IMR-90 (cell line): ENCODE measurements around the gene HOXD10. TPM values are rescaled to one million over a fixed set of nuclear protein-coding genes. Genes with fewer than 3 reads are reported as not detected.

ENCODE experiments used
- ATAC-seq: fragments of 200-7000 bp; cut with Tn5 transposase; 2 replicates; pipeline ENCODE4 v1.9.1; 2020; ENCODE audit warnings: low read depth, mild to moderate bottlenecking, moderate library complexity
- BruUV-seq: library from RNA; stranded (reverse); fragments of 400-500 nt; replicated peaks from 2 replicates; lab custom pipeline; 2021; lab: Mats Ljungman, UMichigan
- CTCF ChIA-PET: fragments of 300-600 bp; formaldehyde crosslinking; extraction: SDS; loops from one replicate; lab custom pipeline; 2021; ENCODE audit warnings: antibody characterized with exemption; lab: Yijun Ruan, JAX
- POLR2A ChIA-PET: fragments of 300-600 bp; sonication (Branson Sonifier 250); formaldehyde crosslinking; loops from one replicate; lab custom pipeline; 2022; ENCODE audit warnings: antibody characterized with exemption; ENCODE audit not compliant: unreplicated experiment; lab: Charles Lee
- DNase-seq: peaks from one replicate; pipeline ENCODE4 v3.0.0; 2013
- H2AFZ ChIP-seq: replicated peaks from 2 replicates; pipeline ENCODE3; 2013; ENCODE audit warnings: low read length, mild to moderate bottlenecking; ENCODE audit not compliant: poor library complexity
- H2AK5ac ChIP-seq: 2 replicates; pipeline ENCODE4 v1.6.1; 2013; ENCODE audit warnings: low read depth, low read length, inconsistent platforms
- H2AK9ac ChIP-seq: replicated peaks from 2 replicates; pipeline ENCODE3; 2013; ENCODE audit warnings: mild to moderate bottlenecking, low read depth, low read length, moderate library complexity; ENCODE audit not compliant: poor library complexity
- H2BK120ac ChIP-seq: 2 replicates; pipeline ENCODE4 v1.6.1; 2013; ENCODE audit warnings: low read depth, low read length, inconsistent platforms
- H2BK15ac ChIP-seq: 3 replicates; pipeline ENCODE4 v1.6.1; 2013; ENCODE audit warnings: low read depth, low read length, inconsistent platforms
- H2BK20ac ChIP-seq: 2 replicates; pipeline ENCODE4 v1.6.1; 2013; ENCODE audit warnings: low read depth, mild to moderate bottlenecking, inconsistent platforms, low read length, moderate library complexity
- H2BK5ac ChIP-seq: 2 replicates; pipeline ENCODE4 v1.6.1; 2013; ENCODE audit warnings: mild to moderate bottlenecking, low read depth, low read length, inconsistent platforms; ENCODE audit not compliant: poor library complexity, severe bottlenecking
- H3K14ac ChIP-seq: replicated peaks from 2 replicates; pipeline ENCODE4 v1.6.1; 2013; ENCODE audit warnings: low read depth, low read length, inconsistent platforms
- H3K18ac ChIP-seq: 2 replicates; pipeline ENCODE4 v1.6.1; 2013; ENCODE audit warnings: low read depth, low read length, control low read depth
- H3K23ac ChIP-seq: 2 replicates; pipeline ENCODE4 v1.6.1; 2013; ENCODE audit warnings: low read depth, low read length, inconsistent platforms
- H3K27ac ChIP-seq: 2 replicates; pipeline ENCODE4 v1.5.1; 2013; ENCODE audit warnings: mild to moderate bottlenecking, control low read depth, low read length; ENCODE audit not compliant: insufficient read depth
- H3K27me3 ChIP-seq: 2 replicates; pipeline ENCODE4 v1.6.1; 2013; ENCODE audit warnings: low read length; ENCODE audit not compliant: control insufficient read depth, insufficient read depth
- H3K36me3 ChIP-seq: 2 replicates; pipeline ENCODE4 v1.6.1; 2013; ENCODE audit warnings: low read length, mixed read lengths; ENCODE audit not compliant: control insufficient read depth, insufficient read depth
- H3K4ac ChIP-seq: 2 replicates; pipeline ENCODE4 v1.6.1; 2013; ENCODE audit warnings: low read depth, low read length, inconsistent platforms
- H3K4me1 ChIP-seq: 2 replicates; pipeline ENCODE4 v1.6.1; 2013; ENCODE audit warnings: low read length, mixed read lengths; ENCODE audit not compliant: control insufficient read depth, insufficient read depth
- H3K4me2 ChIP-seq: 2 replicates; pipeline ENCODE4 v1.6.1; 2013; ENCODE audit warnings: low read depth, mild to moderate bottlenecking, control low read depth, low read length, moderate library complexity
- H3K4me3 ChIP-seq: 2 replicates; pipeline ENCODE4 v1.5.1; 2013; ENCODE audit warnings: low read depth, mild to moderate bottlenecking, control low read depth, low read length, moderate library complexity; ENCODE audit not compliant: insufficient read depth
- H3K56ac ChIP-seq: 2 replicates; pipeline ENCODE4 v1.6.1; 2013; ENCODE audit warnings: low read length, inconsistent platforms; ENCODE audit not compliant: insufficient read depth; ENCODE audit errors: extremely low read depth
- H3K79me1 ChIP-seq, 2 experiments: 2 replicates each; pipeline ENCODE4 v1.6.1; 2013; ENCODE audit warnings: low read length in 2 of 2, inconsistent platforms in 1 of 2, low read depth in 1 of 2
- H3K9ac ChIP-seq: 2 replicates; pipeline ENCODE4 v1.6.1; 2013; ENCODE audit warnings: low read depth, low read length, control low read depth
- H3K9me1 ChIP-seq: 2 replicates; pipeline ENCODE4 v1.6.1; 2013; ENCODE audit warnings: low read length, inconsistent platforms; ENCODE audit not compliant: insufficient read depth
- H3K9me3 ChIP-seq: 2 replicates; pipeline ENCODE4 v1.6.1; 2013; ENCODE audit warnings: low read length; ENCODE audit not compliant: control insufficient read depth, insufficient read depth
- H4K20me1 ChIP-seq: 2 replicates; pipeline ENCODE4 v1.6.1; 2013; ENCODE audit warnings: low read length, inconsistent platforms; ENCODE audit not compliant: insufficient read depth
- H4K5ac ChIP-seq: 2 replicates; pipeline ENCODE4 v1.6.1; 2013; ENCODE audit warnings: mild to moderate bottlenecking, low read depth, low read length, control low read depth
- H4K8ac ChIP-seq, 2 experiments: 2 replicates each; pipeline ENCODE4 v1.6.1; 2013; ENCODE audit warnings: low read depth in 2 of 2, low read length in 2 of 2, control low read depth in 1 of 2, inconsistent platforms in 1 of 2
- H4K91ac ChIP-seq: 2 replicates; pipeline ENCODE4 v1.6.1; 2013; ENCODE audit warnings: low read depth, low read length, inconsistent platforms; ENCODE audit not compliant: insufficient read depth
- BHLHE40 ChIP-seq: fragments of 150-350 bp; IDR thresholded peaks from 2 replicates; pipeline ENCODE4 v1.6.1; 2016; ENCODE audit warnings: mild to moderate bottlenecking, low read depth, low read length
- CEBPB ChIP-seq: IDR thresholded peaks from 2 replicates; pipeline ENCODE4 v1.6.1; 2012; ENCODE audit warnings: low read depth, low read length, improper control_type of control experiment
- CHD1 ChIP-seq: IDR thresholded peaks from 2 replicates; pipeline ENCODE4 v1.6.1; 2012; ENCODE audit warnings: low read depth, low read length, improper control_type of control experiment
- ELK1 ChIP-seq: fragments of 150-350 bp; IDR thresholded peaks from 2 replicates; pipeline ENCODE4 v1.6.1; 2016; ENCODE audit warnings: low read depth, mild to moderate bottlenecking, low read length, moderate library complexity, borderline replicate concordance
- FOS ChIP-seq: fragments of 150-350 bp; IDR thresholded peaks from 2 replicates; pipeline ENCODE4 v1.6.1; 2016; ENCODE audit warnings: low read depth, low read length
- MAFK ChIP-seq: IDR thresholded peaks from 2 replicates; pipeline ENCODE4 v1.6.1; 2012; ENCODE audit warnings: low read depth, low read length, improper control_type of control experiment
- MAZ ChIP-seq: IDR thresholded peaks from 2 replicates; pipeline ENCODE4 v1.6.1; 2012; ENCODE audit warnings: low read depth, mild to moderate bottlenecking, low read length, improper control_type of control experiment, moderate library complexity, borderline replicate concordance
- NFE2L2 ChIP-seq: fragments of 150-350 bp; IDR thresholded peaks from 2 replicates; pipeline ENCODE4 v1.6.1; 2016; ENCODE audit warnings: low read depth, mild to moderate bottlenecking, low read length
- POLR2A ChIP-seq: IDR thresholded peaks from 2 replicates; pipeline ENCODE4 v1.6.1; 2012; ENCODE audit warnings: mild to moderate bottlenecking, low read depth, low read length
- RAD21 ChIP-seq: IDR thresholded peaks from 2 replicates; pipeline ENCODE4 v1.6.1; 2012; ENCODE audit warnings: low read length, improper control_type of control experiment
- RCOR1 ChIP-seq: IDR thresholded peaks from 2 replicates; pipeline ENCODE4 v1.6.1; 2012; ENCODE audit warnings: mild to moderate bottlenecking, low read length, improper control_type of control experiment; ENCODE audit not compliant: insufficient replicate concordance
- SMC3 ChIP-seq: fragments of 150-350 bp; IDR thresholded peaks from 2 replicates; pipeline ENCODE4 v1.6.1; 2016; ENCODE audit warnings: low read depth, mild to moderate bottlenecking, antibody characterized with exemption, low read length, moderate library complexity
- WGBS, 2 experiments: methylation state at CpG; one replicate each; pipeline versions ENCODE4 v1.1.5 to v1.1.7; 2013; ENCODE audit warnings: missing lambda C conversion rate in 2 of 2; ENCODE audit not compliant: insufficient read length in 1 of 2; ENCODE audit errors: extremely low coverage in 2 of 2; 5-methylcytosine and 5-hydroxymethylcytosine counted together
- dilution Hi-C: fragments of 300-500 bp; cut with HindIII; formaldehyde crosslinking; loops from one replicate; pipeline ENCODE4 v1.14.3; 2018; ENCODE audit warnings: low sequenced_read_pairs; ENCODE audit not compliant: unreplicated experiment
- in situ Hi-C: fragments of 300-500 bp; cut with MboI; formaldehyde crosslinking; loops from 3 replicates; pipeline ENCODE4 v1.14.3; 2019; ENCODE audit warnings: low sequenced_read_pairs, inconsistent platforms, mixed read lengths
- intact Hi-C: fragments of 100-400 bp; cut with micrococcal nuclease; formaldehyde crosslinking; loops from 2 replicates; pipeline ENCODE4 v1.10.0; 2022
- polyA plus RNA-seq, 3 experiments: library from polyadenylated mRNA; depleted of rRNA; stranded (reverse); fragments of >200 nt; gene quantifications; 2 replicates each; pipeline ENCODE4 v1.2.3, GENCODE V29; 2012; ENCODE audit warnings: low replicate concordance in 1 of 3
- total RNA-seq: library from RNA; depleted of rRNA; stranded (reverse); fragments of >200 nt; gene quantifications from 2 replicates; pipeline ENCODE4 v1.2.3, GENCODE V29; 2012
- TF ChIP-seq, protein P1 (sequence below): fragments of 150-350 bp; IDR thresholded peaks from 2 replicates; pipeline ENCODE4 v1.6.1; 2017; ENCODE audit warnings: mild to moderate bottlenecking, antibody characterized with exemption, low read length, low read depth
- TF ChIP-seq, protein P2 (sequence below): conservative IDR thresholded peaks from 2 replicates; pipeline ENCODE4 v1.5.1; 2012; ENCODE audit warnings: mild to moderate bottlenecking, low read depth, low read length, improper control_type of control experiment

The HOXD10 gene
- total and polyA plus RNA-seq, 2 of the 4 experiments (the other 2 are of a cell fraction) = not detected

DNA sequence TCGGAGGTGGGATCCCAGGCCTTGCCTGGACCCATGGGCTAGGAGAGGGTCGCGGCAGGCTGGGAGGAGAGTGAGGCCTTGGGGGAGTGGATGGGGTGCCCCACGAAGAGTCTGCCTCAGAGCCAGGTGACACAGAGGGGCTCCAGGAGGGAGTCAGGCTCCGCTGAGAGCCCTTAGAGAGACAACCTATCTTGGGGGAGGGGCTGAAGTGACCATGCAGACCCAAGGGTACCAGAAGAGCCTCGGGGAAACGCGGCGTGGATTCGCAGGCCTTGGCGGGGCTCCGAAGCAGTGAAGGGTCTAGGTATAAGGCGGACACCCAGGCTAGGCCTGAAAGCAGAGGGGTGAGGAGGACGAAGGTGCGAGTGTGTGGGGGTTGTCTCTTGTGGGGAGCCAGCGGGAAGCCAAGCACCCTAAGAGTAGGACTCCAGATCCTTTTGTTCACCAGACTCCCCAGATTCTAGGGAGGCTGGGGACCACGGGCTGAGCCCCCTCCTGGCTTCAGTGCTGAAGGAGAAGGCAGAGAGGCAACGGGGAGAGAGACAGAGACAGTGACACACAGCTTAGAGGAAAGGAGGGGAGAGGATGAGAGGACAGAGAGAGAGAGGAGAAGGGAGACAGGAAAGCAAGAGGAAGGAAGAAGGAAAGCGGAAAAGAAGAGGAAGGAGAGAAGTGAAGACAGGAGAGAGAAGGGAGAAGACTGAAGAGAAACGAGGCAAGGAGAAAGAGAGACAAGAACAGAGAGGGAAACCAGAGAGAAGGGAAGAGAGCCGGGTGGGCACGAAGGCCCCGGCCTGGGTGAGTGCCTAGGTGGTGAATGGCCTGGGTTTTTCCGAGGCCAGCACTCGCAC is 10.6 kb upstream of the HOXD10 start:
- Histone ChIP-seq H2BK120ac (no peak overlapping the region), H4K20me1 (no peaks in the 10 kb centered on the region), H3K4me3 (no peak overlapping the region), H2AFZ (no peak overlapping the region), H3K9me1 (no peaks in the 10 kb centered on the region), H3K79me1 (no peaks in the 10 kb centered on the region), H3K36me3 (no peaks in the 10 kb centered on the region), H4K5ac (no peak overlapping the region), H2AK9ac (no peak overlapping the region), H2BK5ac (no peak overlapping the region), H2BK20ac (no peak overlapping the region), H3K18ac (no peak overlapping the region), H3K27me3 (peaks cover 93% of the 10 kb centered on the region), H3K56ac (no peak overlapping the region), H3K14ac (no peak overlapping the region), H3K4ac (no peak overlapping the region), H3K4me1 (no peaks in the 10 kb centered on the region), H2AK5ac (no peak overlapping the region), H3K23ac (no peak overlapping the region), H4K8ac (no peak overlapping the region), H3K27ac (no peak overlapping the region), H2BK15ac (no peak overlapping the region), H3K9ac (no peak overlapping the region), H3K9me3 (peaks cover 6% of the 10 kb centered on the region), H3K4me2 (no peak overlapping the region), H4K91ac (no peak overlapping the region)
- 1% methylated on average over 12 of the region's 25 CpGs; no CpG with 5 or more reads in 1 of the 2 experiments for WGBS, 2 experiments
- CTCF ChIA-PET = no interaction called here
- intact Hi-C loops = no loop called here
- ATAC-seq = no peak
- dilution Hi-C loops = no loop called here
- POLR2A ChIA-PET = interaction anchor here (0.6 kb wide), 1 partner anchor 216 kb away, joined by 5 read pairs; no protein-coding TSS in a partner anchor
- TF ChIP-seq MAFK (no peak), MAZ (no peak), ELK1 (no peak), SMC3 (no peak), NFE2L2 (no peak), POLR2A (no peak), RAD21 (no peak), RCOR1 (no peak), BHLHE40 (no peak), FOS (no peak), CEBPB (no peak), CHD1 (no peak)
- TF ChIP-seq, protein P1, sequence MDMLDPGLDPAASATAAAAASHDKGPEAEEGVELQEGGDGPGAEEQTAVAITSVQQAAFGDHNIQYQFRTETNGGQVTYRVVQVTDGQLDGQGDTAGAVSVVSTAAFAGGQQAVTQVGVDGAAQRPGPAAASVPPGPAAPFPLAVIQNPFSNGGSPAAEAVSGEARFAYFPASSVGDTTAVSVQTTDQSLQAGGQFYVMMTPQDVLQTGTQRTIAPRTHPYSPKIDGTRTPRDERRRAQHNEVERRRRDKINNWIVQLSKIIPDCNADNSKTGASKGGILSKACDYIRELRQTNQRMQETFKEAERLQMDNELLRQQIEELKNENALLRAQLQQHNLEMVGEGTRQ = no peak
- TF ChIP-seq, protein P2, sequence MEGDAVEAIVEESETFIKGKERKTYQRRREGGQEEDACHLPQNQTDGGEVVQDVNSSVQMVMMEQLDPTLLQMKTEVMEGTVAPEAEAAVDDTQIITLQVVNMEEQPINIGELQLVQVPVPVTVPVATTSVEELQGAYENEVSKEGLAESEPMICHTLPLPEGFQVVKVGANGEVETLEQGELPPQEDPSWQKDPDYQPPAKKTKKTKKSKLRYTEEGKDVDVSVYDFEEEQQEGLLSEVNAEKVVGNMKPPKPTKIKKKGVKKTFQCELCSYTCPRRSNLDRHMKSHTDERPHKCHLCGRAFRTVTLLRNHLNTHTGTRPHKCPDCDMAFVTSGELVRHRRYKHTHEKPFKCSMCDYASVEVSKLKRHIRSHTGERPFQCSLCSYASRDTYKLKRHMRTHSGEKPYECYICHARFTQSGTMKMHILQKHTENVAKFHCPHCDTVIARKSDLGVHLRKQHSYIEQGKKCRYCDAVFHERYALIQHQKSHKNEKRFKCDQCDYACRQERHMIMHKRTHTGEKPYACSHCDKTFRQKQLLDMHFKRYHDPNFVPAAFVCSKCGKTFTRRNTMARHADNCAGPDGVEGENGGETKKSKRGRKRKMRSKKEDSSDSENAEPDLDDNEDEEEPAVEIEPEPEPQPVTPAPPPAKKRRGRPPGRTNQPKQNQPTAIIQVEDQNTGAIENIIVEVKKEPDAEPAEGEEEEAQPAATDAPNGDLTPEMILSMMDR = no peak
- no TSS peak for BruUV-seq
- in situ Hi-C loops = no loop called here
- DNase-seq = no peak
